SU-DHL-6 (cell line): Measurements from ENCODE around the gene RUNX2.

Experiments
- H2AFZ ChIP-seq: fragments of 200-600 bp; sonication (generic); 2 replicates; pipeline ENCODE4 v1.6.1; 2014; ENCODE audit warnings: low read depth, mild to moderate bottlenecking, moderate library complexity, mixed read lengths, antibody characterized with exemption, low read length; ENCODE audit not compliant: severe bottlenecking
- H3F3A ChIP-seq: fragments of 200-600 bp; shearing (Covaris generic); 2 replicates; pipeline ENCODE4 v1.6.0; 2016; ENCODE audit warnings: antibody characterized with exemption, mild to moderate bottlenecking; ENCODE audit not compliant: insufficient read depth
- H3K27ac ChIP-seq: fragments of 200-600 bp; sonication (generic); 2 replicates; pipeline ENCODE4 v1.5.1; 2016; ENCODE audit warnings: low read depth, mild to moderate bottlenecking, low read length, moderate library complexity, mixed read lengths
- H3K27me3 ChIP-seq: fragments of 200-600 bp; sonication (generic), shearing (Covaris generic); 2 replicates; pipeline ENCODE4 v1.6.0; 2014; ENCODE audit warnings: mild to moderate bottlenecking, low read length
- H3K36me3 ChIP-seq: fragments of 200-600 bp; sonication (generic); 2 replicates; pipeline ENCODE4 v1.6.1; 2014; ENCODE audit warnings: mild to moderate bottlenecking, low read length, mixed read lengths
- H3K4me2 ChIP-seq: fragments of 300-600, 200-600 bp; shearing (Covaris generic), sonication (generic); 2 replicates; pipeline ENCODE4 v1.6.0; 2014; ENCODE audit warnings: low read length, low read depth, mild to moderate bottlenecking; ENCODE audit not compliant: poor library complexity, severe bottlenecking
- H3K4me3 ChIP-seq: fragments of 200-600 bp; sonication (generic); 2 replicates; pipeline ENCODE4 v1.5.1; 2014; ENCODE audit warnings: antibody characterized with exemption, low read length, mild to moderate bottlenecking, mixed read lengths; ENCODE audit not compliant: insufficient read depth, poor library complexity, severe bottlenecking
- H3K79me2 ChIP-seq: fragments of 200-600 bp; sonication (generic); 2 replicates; pipeline ENCODE4 v1.6.1; 2014; ENCODE audit warnings: mild to moderate bottlenecking, low read length, moderate library complexity; ENCODE audit not compliant: insufficient read depth
- H3K9ac ChIP-seq: fragments of 200-600 bp; sonication (generic); 2 replicates; pipeline ENCODE4 v1.7.0; 2014; ENCODE audit warnings: mild to moderate bottlenecking, low read length
- H3K9me2 ChIP-seq: fragments of 200-600 bp; sonication (generic); replicated peaks from 2 replicates; pipeline ENCODE4 v1.6.1; 2014; ENCODE audit warnings: low read length; ENCODE audit not compliant: insufficient read depth
- H3K9me3 ChIP-seq: fragments of 200-600 bp; sonication (generic); 2 replicates; pipeline ENCODE4 v1.6.1; 2014; ENCODE audit warnings: low read length, mixed read lengths; ENCODE audit not compliant: insufficient read depth
- H4K20me1 ChIP-seq: fragments of 200-600 bp; sonication (generic); 2 replicates; pipeline ENCODE4 v1.6.1; 2014; ENCODE audit warnings: low read depth, mild to moderate bottlenecking, antibody characterized with exemption, low read length, moderate library complexity, mixed read lengths
- EZH2phosphoT487 ChIP-seq: fragments of 200-600 bp; sonication (generic), shearing (Covaris generic); conservative IDR thresholded peaks from 2 replicates; pipeline ENCODE4 v1.6.1; 2018; ENCODE audit warnings: mild to moderate bottlenecking, antibody characterized with exemption, low read length, moderate library complexity, mixed read lengths
- TF ChIP-seq, protein P1 (sequence below): fragments of 200-600 bp; sonication (generic); IDR thresholded peaks from one replicate; pipeline ENCODE4 v1.5.1; 2017; ENCODE audit warnings: antibody characterized with exemption, mild to moderate bottlenecking, low read length, moderate library complexity; ENCODE audit not compliant: insufficient read depth, poor library complexity, severe bottlenecking

The RUNX2 gene

DNA sequence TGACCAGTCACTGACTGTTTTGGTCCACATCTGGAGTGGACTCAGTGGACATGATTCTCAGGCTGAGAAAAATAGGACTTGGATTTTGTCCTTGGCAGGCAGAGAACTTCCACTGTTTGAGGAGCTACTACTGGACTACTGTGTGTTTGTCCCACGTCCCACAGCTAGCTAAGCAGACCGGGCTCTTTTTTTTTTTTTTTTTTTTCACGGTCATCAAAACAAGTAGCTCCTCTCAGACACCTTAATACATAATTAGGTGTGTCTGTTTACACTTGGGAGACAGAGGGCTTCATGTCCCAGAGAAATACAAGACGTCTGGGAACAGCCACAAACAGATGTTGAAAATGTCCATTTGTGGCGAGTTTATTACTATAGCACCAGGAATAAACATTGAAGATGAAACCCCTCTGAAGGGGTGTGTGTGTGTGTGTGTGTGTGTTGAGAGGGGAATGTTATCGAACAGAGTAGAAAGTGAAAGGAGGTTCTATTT, 204.6 kb downstream of the RUNX2 start:
- H3K9ac ChIP-seq: no peak overlapping the region
- H3K27ac ChIP-seq: no peak overlapping the region
- H3K36me3 ChIP-seq: no peaks in the 10 kb centered on the region
- no peaks in the 10 kb centered on the region for H3K9me2 ChIP-seq
- H3K9me3 ChIP-seq: no peaks in the 10 kb centered on the region
- no peaks in the 10 kb centered on the region for H4K20me1 ChIP-seq
- H3K79me2 ChIP-seq: no peaks in the 10 kb centered on the region
- H3K4me3 ChIP-seq: no peak overlapping the region
- no peak overlapping the region for H2AFZ ChIP-seq
- H3K4me2 ChIP-seq: no peak overlapping the region
- H3F3A ChIP-seq: no peaks in the 10 kb centered on the region
- no peak for TF ChIP-seq EZH2phosphoT487
- TF ChIP-seq, protein P1, sequence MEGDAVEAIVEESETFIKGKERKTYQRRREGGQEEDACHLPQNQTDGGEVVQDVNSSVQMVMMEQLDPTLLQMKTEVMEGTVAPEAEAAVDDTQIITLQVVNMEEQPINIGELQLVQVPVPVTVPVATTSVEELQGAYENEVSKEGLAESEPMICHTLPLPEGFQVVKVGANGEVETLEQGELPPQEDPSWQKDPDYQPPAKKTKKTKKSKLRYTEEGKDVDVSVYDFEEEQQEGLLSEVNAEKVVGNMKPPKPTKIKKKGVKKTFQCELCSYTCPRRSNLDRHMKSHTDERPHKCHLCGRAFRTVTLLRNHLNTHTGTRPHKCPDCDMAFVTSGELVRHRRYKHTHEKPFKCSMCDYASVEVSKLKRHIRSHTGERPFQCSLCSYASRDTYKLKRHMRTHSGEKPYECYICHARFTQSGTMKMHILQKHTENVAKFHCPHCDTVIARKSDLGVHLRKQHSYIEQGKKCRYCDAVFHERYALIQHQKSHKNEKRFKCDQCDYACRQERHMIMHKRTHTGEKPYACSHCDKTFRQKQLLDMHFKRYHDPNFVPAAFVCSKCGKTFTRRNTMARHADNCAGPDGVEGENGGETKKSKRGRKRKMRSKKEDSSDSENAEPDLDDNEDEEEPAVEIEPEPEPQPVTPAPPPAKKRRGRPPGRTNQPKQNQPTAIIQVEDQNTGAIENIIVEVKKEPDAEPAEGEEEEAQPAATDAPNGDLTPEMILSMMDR: no peak
- no peaks in the 10 kb centered on the region for H3K27me3 ChIP-seq

DNA sequence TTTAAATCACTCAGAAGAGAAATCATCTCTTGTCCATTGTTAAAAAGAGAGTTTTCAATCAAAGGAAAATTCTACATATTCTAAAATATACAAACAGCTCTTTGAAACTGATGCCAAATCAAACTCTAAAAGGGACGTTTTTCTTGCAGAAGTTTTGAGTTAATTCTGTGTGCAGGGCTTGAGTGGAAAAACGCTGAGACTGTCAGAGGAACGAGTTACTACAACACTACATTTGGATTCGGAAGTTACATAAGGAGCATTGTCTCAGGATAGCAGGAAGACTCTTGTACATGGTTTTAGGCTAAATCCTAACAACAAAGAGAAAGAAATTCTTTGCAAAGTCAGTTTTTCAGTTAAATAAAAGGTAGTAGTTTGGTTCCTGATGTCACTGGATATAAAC, 205.3 kb downstream of the RUNX2 start:
- no peaks in the 10 kb centered on the region for H3K79me2 ChIP-seq
- no peaks in the 10 kb centered on the region for H3K27me3 ChIP-seq
- no peaks in the 10 kb centered on the region for H4K20me1 ChIP-seq
- TF ChIP-seq EZH2phosphoT487: no peak
- no peak overlapping the region for H3K4me2 ChIP-seq
- H3K36me3 ChIP-seq: no peaks in the 10 kb centered on the region
- H3K27ac ChIP-seq: no peak overlapping the region
- no peak overlapping the region for H3K9ac ChIP-seq
- no peaks in the 10 kb centered on the region for H3K9me3 ChIP-seq
- H2AFZ ChIP-seq: no peak overlapping the region
- H3K4me3 ChIP-seq: no peak overlapping the region
- H3K9me2 ChIP-seq: no peaks in the 10 kb centered on the region
- H3F3A ChIP-seq: no peaks in the 10 kb centered on the region

DNA sequence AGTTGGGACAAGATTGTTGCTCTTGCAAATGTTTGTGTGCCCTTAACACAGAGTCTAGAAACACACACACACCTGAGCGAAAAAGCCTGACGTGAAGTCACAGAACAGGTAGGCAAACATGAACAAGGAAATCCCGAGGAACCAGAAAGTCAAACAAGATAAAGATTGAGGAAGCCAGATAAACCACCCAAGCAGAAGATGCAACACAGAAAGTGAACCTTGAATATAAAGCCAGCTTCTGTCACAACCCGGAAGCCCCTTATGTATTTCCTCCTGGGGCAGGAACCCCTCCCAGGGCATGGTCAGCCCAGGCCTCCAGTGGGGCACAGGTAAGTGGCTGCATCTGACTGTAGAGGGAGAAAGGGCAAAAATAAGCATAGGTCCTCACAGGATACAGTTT, 207.8 kb downstream of the RUNX2 start:
- Histone ChIP-seq H3K79me2 (no peaks in the 10 kb centered on the region), H3K9ac (no peak overlapping the region), H3K9me2 (no peaks in the 10 kb centered on the region), H3K9me3 (no peaks in the 10 kb centered on the region), H3K4me3 (no peak overlapping the region), H3K36me3 (no peaks in the 10 kb centered on the region), H3K27me3 (no peaks in the 10 kb centered on the region), H3K27ac (no peak overlapping the region), H4K20me1 (no peaks in the 10 kb centered on the region), H3F3A (no peaks in the 10 kb centered on the region), H2AFZ (no peak overlapping the region), H3K4me2 (no peak overlapping the region)
- no peak for TF ChIP-seq EZH2phosphoT487
- TF ChIP-seq, protein P1: no peak

DNA sequence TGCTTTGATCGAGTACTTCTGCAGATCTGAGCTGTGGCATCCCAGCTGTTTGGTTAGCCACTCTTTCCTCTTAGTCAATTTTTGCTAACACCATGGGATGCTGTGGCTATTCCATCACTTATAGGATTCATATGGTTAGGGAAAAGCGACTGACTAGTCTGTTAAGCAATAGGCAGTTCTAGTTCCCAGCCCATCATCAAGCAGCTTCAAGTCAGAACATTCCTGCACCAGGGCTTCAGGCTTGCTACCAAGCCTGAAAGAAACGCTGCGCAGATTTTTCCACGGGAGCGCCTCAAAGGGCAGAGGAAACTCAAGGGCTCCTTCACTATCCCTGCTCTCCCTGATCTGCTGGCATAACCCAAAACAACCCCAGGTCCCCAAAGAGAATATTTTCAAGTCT, 209.4 kb downstream of the RUNX2 start:
- Histone ChIP-seq H3K27ac (no peak overlapping the region), H3K9me2 (no peaks in the 10 kb centered on the region), H3K9me3 (no peaks in the 10 kb centered on the region), H3K79me2 (no peaks in the 10 kb centered on the region), H3K4me2 (no peak overlapping the region), H3K9ac (no peak overlapping the region), H3F3A (no peaks in the 10 kb centered on the region), H3K4me3 (no peak overlapping the region), H2AFZ (no peak overlapping the region), H3K36me3 (no peaks in the 10 kb centered on the region), H3K27me3 (no peaks in the 10 kb centered on the region), H4K20me1 (no peaks in the 10 kb centered on the region)
- TF ChIP-seq, protein P1: no peak
- TF ChIP-seq EZH2phosphoT487: no peak
